ENCODE results near the gene PPP2R5A.

- TF ChIP-seq CTCF (IDR thresholded peaks at IDR 0.05) (no peak), POLR2AphosphoS5 (IDR thresholded peaks at IDR 0.05) (no peak), POLR2A (IDR thresholded peaks at IDR 0.05) (no peak)
Observed at GRCh38 chr1:212236664-212237220, 48.5 kb upstream of the PPP2R5A start.

All from breast epithelium (tissue), 3 donors.